SJSA1 (cell line): ENCODE measurements around the gene PERP. TPM values are rescaled to one million over a fixed set of nuclear protein-coding genes. Genes with fewer than 3 reads are reported as not detected.

Experiments
- DNase-seq, 2 experiments: peaks; one replicate each; pipeline ENCODE4 v3.0.0-alpha.2; 2015 to 2020; ENCODE audit warnings: low spot score in 2 of 2, low read depth in 1 of 2
- H3K27ac ChIP-seq: fragments of 250-450 bp; sonication (Bioruptor Pico); 2 replicates; pipeline ENCODE4 v1.5.1; 2020; ENCODE audit warnings: mild to moderate bottlenecking, moderate library complexity
- H3K27me3 ChIP-seq: fragments of 250-450 bp; sonication (Bioruptor Pico); replicated peaks from 2 replicates; pipeline ENCODE4 v1.5.1; 2020; ENCODE audit warnings: mild to moderate bottlenecking, moderate library complexity
- H3K36me3 ChIP-seq: fragments of 250-450 bp; sonication (Bioruptor Pico); 2 replicates; pipeline ENCODE4 v1.5.1; 2020; ENCODE audit warnings: mild to moderate bottlenecking
- H3K4me1 ChIP-seq: fragments of 250-450 bp; sonication (Bioruptor Pico); replicated peaks from 2 replicates; pipeline ENCODE4 v1.6.1; 2021; ENCODE audit warnings: mild to moderate bottlenecking
- H3K4me3 ChIP-seq: fragments of 250-450 bp; sonication (Bioruptor Pico); 2 replicates; pipeline ENCODE4 v1.5.1; 2020; ENCODE audit warnings: mild to moderate bottlenecking
- H3K9me3 ChIP-seq: fragments of 250-450 bp; sonication (Bioruptor Pico); replicated peaks from 2 replicates; pipeline ENCODE4 v1.5.1; 2020; ENCODE audit warnings: mild to moderate bottlenecking
- total RNA-seq: library from RNA; depleted of rRNA; stranded (reverse); fragments of >200 nt; shearing (Covaris generic); gene quantifications from 2 replicates; pipeline ENCODE4 v1.2.3, GENCODE V29; 2014

The PERP gene
- total RNA-seq, 1 experiment from 2014 or later = 42.4 TPM

GRCh38 chr6:138113588-138114210 is 6.5 kb upstream of the PERP start:
- no peaks in the 10 kb centered on the region for H3K27me3 ChIP-seq
- H3K36me3 ChIP-seq = no peaks in the 10 kb centered on the region
- H3K9me3 ChIP-seq = no peaks in the 10 kb centered on the region
- no peak for DNase-seq
- no peak overlapping the region for H3K27ac ChIP-seq
- H3K4me3 ChIP-seq = no peak overlapping the region
- H3K4me1 ChIP-seq = no peaks in the 10 kb centered on the region

- no peak for DNase-seq
- Histone ChIP-seq H3K4me1 (peaks cover 12% of the 10 kb centered on the region), H3K9me3 (no peaks in the 10 kb centered on the region), H3K4me3 (no peak overlapping the region), H3K27ac (no peak overlapping the region), H3K27me3 (no peaks in the 10 kb centered on the region), H3K36me3 (peaks cover 4% of the 10 kb centered on the region)
Observed at GRCh38 chr6:138110229-138110628, 3.0 kb upstream of the PERP start.

- no peak overlapping the region for H3K4me3 ChIP-seq
- DNase-seq = peak; percentile 53 to 61
- H3K27me3 ChIP-seq = no peaks in the 10 kb centered on the region
- no peaks in the 10 kb centered on the region for H3K9me3 ChIP-seq
- H3K4me1 ChIP-seq = peaks cover 12% of the 10 kb centered on the region
- H3K36me3 ChIP-seq = peaks cover 8% of the 10 kb centered on the region
- no peak overlapping the region for H3K27ac ChIP-seq
Observed at GRCh38 chr6:138109042-138109997, 2.1 kb upstream of the PERP start.

DNA sequence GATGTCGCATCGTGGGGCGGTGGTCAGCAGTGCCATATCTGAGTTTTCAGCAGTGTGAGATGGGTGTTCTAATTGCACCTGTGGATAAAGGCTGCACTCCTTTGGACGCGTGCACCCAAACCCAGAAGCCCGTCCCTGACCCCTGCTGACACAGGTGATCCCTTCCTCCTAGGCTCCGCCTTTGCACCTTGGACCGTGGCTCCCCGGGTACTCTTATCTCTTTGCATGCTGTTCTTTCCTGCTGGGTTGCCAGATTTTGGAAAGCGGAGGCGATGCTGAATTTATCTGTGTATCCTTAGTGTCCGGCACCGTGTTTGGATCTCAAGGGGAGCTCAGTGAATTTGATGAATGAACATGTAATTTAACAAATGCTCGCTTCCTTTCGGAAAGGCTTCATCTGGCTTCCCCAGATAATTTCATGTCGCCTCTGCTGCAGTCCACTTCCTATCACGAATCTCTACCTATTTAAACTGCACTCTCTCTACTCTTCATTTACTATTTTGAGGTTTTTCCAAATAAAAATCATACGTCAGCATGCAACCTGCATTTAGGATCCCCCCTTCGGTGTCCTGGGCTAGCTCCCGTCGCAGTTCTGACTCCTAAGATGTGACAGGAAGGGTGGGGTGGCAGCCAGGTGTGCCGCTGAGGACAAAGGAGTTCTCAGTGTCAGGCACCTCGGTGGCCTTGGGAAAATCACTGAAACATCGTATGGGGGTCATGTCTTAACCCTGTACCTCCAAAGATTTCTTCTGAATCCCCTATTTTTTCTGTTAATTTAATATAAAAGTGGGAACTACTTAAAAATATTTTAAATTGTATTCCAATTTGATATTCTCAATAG is 753 bp upstream of the PERP start:
- Histone ChIP-seq H3K4me1 (peaks cover 12% of the 10 kb centered on the region), H3K36me3 (peaks cover 8% of the 10 kb centered on the region), H3K4me3 (peak overlapping the region; percentile 92), H3K9me3 (no peaks in the 10 kb centered on the region), H3K27ac (no peak overlapping the region), H3K27me3 (no peaks in the 10 kb centered on the region)
- DNase-seq = no peak

- Histone ChIP-seq H3K4me3 (peak overlapping the region; percentile 92), H3K27me3 (no peaks in the 10 kb centered on the region), H3K9me3 (no peaks in the 10 kb centered on the region), H3K4me1 (peaks cover 12% of the 10 kb centered on the region), H3K36me3 (peaks cover 8% of the 10 kb centered on the region), H3K27ac (peak overlapping the region; percentile 70)
- no peak for DNase-seq
Observed at GRCh38 chr6:138106665-138107077, 548 bp downstream of the PERP start.

DNA sequence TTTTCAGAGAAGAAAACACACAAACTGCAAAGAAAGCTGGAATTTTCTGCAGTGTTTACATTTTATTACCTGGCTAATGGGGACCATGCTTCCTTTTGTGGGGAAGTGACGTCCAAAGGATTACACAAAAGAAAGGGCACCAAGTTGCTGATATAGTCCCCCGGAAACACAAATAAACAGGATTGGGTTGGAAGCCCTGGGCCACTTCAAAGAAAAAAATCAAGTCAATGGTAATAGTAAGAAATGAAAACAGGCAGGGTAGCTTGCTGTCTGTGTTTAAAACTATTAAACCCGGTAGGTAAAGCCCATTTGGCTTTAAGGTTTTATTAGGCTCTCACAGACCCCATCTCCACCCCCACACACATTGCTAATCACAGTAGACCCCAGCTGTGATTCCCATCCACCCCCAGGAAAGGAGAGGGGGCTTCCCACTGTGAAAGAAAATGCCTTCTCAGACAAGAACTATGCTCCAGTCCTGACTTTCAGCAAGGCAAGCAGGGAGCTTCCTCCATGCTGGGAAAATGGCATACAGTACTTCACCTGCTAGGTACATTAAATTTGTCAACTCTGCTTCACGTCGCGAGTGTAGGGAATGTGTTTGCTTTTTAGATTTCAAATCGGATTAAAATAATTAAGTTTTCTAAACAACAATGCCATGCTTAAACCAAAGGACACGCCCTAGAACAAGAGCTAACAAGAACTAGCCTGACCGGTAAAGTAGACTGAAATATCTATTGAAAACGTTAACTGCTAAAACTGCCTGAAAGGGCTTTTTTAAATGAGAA is 1.1 kb downstream of the PERP start:
- Histone ChIP-seq H3K27ac (0 out of 2 replicates have a peak overlapping the region, but pooled peaks have one; percentile 1), H3K27me3 (no peaks in the 10 kb centered on the region), H3K4me3 (peak overlapping the region; percentile 92), H3K36me3 (peaks cover 8% of the 10 kb centered on the region), H3K9me3 (no peaks in the 10 kb centered on the region), H3K4me1 (peaks cover 12% of the 10 kb centered on the region)
- peak in 1 of 2 experiments; percentile 29 for DNase-seq

DNA sequence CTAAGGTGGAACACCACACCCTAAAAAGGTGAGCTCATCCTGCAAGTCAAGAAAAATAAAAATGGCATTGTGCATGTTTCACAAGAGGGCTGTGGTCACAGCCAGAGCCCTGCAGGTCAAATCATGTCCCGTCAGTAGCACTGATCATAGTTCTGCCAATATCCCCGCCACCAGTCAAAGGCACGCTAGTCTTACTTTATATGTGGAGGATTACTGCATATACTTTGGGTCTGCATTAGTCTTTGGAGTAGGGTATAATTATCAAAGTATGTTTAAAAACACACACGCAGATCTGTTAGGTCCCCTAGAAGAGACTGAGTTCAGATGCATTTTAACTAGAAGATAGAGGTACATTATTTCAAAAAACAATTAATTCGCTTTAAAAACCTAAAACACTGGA is 1.8 kb downstream of the PERP start:
- Histone ChIP-seq H3K9me3 (no peaks in the 10 kb centered on the region), H3K36me3 (peaks cover 8% of the 10 kb centered on the region), H3K4me3 (no peak overlapping the region; the same call in 1 of the 2 replicates), H3K27ac (no peak overlapping the region), H3K4me1 (peaks cover 12% of the 10 kb centered on the region), H3K27me3 (no peaks in the 10 kb centered on the region)
- no peak for DNase-seq

GRCh38 chr6:138104618-138105213 is 2.5 kb downstream of the PERP start:
- Histone ChIP-seq H3K27me3 (0 out of 2 replicates have a peak, but pooled peaks cover 2% of the 10 kb centered on the region), H3K9me3 (no peaks in the 10 kb centered on the region), H3K4me3 (no peak overlapping the region), H3K27ac (no peak overlapping the region), H3K36me3 (peaks cover 8% of the 10 kb centered on the region), H3K4me1 (peaks cover 12% of the 10 kb centered on the region)
- no peak for DNase-seq

DNA sequence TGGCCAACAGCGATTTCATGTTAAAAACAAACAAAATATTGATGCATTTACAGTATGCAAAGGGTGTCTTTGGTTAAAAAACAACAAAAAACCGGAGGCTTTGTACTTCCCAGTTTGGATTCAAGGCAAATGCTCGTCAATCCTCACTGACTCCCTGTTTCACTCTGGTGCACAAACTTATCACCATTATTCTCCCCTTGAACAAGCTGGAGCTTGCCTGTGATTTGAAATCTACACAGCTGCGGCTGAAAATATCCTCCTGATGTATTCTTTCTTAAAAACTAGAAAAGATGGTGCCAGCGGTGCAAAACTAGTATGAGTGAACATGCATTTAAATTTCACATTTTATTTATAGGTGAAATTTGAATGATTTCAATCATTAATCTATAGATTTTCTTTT is 3.3 kb downstream of the PERP start:
- DNase-seq = no peak
- H3K36me3 ChIP-seq = peaks cover 8% of the 10 kb centered on the region
- H3K4me3 ChIP-seq = no peak overlapping the region
- H3K27ac ChIP-seq = no peak overlapping the region
- H3K27me3 ChIP-seq = 0 out of 2 replicates have a peak, but pooled peaks cover 2% of the 10 kb centered on the region
- H3K9me3 ChIP-seq = no peaks in the 10 kb centered on the region
- peaks cover 12% of the 10 kb centered on the region for H3K4me1 ChIP-seq

DNA sequence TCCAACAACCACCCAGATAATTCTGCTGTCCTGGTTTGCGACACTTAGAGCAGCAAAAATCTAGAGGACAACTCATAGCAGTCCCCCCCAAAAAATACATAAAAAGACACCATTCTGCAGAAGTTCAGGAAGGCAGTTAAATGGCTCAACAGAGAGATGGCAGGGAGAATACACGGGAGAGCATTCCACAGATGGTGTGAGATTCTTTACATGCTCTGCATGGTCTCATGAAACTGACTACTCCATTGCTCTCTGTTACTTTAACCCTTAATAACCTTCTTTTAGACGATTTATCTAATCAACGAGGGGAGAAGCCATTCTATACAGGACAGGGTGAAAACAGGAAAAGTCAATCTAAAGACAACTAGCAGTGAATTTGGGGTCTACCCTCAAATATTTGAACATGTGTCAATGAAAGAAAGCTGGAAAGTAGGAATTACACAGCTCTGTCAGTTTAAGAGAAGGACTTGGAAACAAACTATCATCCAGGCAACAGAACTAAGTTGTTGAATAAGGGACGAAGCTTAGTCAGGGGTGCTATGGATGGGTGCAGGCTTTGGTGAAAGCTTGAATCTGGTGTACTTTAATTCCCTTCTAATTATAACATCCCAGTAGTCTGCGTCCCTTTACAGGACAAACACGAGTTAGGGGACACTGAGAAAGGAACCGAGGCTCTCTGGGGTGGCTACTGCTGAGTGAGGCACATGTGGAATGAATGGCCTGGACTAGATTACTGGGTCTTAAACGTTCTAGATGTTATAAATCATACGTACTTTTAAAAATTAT is 5.1 kb downstream of the PERP start:
- peaks cover 7% of the 10 kb centered on the region for H3K4me1 ChIP-seq
- H3K4me3 ChIP-seq = no peak overlapping the region
- 0 out of 2 replicates have a peak, but pooled peaks cover 2% of the 10 kb centered on the region for H3K27me3 ChIP-seq
- no peak for DNase-seq
- peaks cover 7% of the 10 kb centered on the region for H3K36me3 ChIP-seq
- H3K9me3 ChIP-seq = no peaks in the 10 kb centered on the region
- no peak overlapping the region for H3K27ac ChIP-seq

- H3K9me3 ChIP-seq = no peaks in the 10 kb centered on the region
- H3K27ac ChIP-seq = no peak overlapping the region
- peaks cover 10% of the 10 kb centered on the region; the same call in 1 of the 2 replicates for H3K36me3 ChIP-seq
- H3K4me1 ChIP-seq = no peaks in the 10 kb centered on the region
- 0 out of 2 replicates have a peak, but pooled peaks cover 2% of the 10 kb centered on the region for H3K27me3 ChIP-seq
- H3K4me3 ChIP-seq = no peak overlapping the region
- DNase-seq = no peak
Observed at GRCh38 chr6:138099832-138100231, 7.4 kb downstream of the PERP start.

- H3K36me3 ChIP-seq = peaks cover 16% of the 10 kb centered on the region; the same call in 1 of the 2 replicates
- no peak overlapping the region for H3K4me3 ChIP-seq
- no peak for DNase-seq
- no peaks in the 10 kb centered on the region for H3K4me1 ChIP-seq
- H3K27ac ChIP-seq = no peak overlapping the region
- no peaks in the 10 kb centered on the region for H3K9me3 ChIP-seq
- 0 out of 2 replicates have a peak, but pooled peaks cover 2% of the 10 kb centered on the region for H3K27me3 ChIP-seq
Observed at GRCh38 chr6:138098306-138098705, 8.9 kb downstream of the PERP start.
